ENCODE data around the gene IQCH. TPM values are rescaled to one million over a fixed set of nuclear protein-coding genes. Genes with fewer than 3 reads are reported as not detected.

The IQCH gene
- total RNA-seq, 1 donor from 2014 or later, result 1.5 TPM

DNA sequence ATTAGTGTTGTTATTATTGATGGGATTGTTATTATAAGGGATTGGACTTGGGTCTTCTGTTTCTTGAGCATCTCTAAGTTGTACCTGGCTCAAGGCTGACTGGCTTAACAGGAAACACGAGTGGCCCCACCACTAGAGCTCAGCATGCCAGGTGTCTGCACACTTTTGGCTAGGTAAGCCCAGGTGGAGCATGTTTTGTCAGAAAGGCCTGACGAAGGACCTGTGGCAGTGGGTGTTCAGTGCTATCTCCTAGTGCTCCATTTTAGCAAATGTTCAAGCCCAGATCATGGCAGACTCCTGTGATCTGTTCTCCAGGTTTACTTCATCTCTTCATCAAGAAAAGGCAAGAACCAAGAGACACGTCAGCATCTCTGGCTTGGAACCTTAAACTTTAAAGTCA, 291.3 kb downstream of the IQCH start:
- H3K4me1 ChIP-seq, result peaks cover 28% of the 10 kb centered on the region
- H3K27me3 ChIP-seq, result no peaks in the 10 kb centered on the region
- no peak for DNase-seq (ENCODE audit: extremely low spot score in 2 of 2)
- intact Hi-C loops (cut with DNase I), result no loop called here
- no peak for TF ChIP-seq POLR2A (IDR thresholded peaks at IDR 0.05)
- TF ChIP-seq POLR2AphosphoS5 (IDR thresholded peaks at IDR 0.05; ENCODE audit: insufficient read depth in 1 of 2, low read depth in 1 of 2), result no peak
- TF ChIP-seq, protein P1, sequence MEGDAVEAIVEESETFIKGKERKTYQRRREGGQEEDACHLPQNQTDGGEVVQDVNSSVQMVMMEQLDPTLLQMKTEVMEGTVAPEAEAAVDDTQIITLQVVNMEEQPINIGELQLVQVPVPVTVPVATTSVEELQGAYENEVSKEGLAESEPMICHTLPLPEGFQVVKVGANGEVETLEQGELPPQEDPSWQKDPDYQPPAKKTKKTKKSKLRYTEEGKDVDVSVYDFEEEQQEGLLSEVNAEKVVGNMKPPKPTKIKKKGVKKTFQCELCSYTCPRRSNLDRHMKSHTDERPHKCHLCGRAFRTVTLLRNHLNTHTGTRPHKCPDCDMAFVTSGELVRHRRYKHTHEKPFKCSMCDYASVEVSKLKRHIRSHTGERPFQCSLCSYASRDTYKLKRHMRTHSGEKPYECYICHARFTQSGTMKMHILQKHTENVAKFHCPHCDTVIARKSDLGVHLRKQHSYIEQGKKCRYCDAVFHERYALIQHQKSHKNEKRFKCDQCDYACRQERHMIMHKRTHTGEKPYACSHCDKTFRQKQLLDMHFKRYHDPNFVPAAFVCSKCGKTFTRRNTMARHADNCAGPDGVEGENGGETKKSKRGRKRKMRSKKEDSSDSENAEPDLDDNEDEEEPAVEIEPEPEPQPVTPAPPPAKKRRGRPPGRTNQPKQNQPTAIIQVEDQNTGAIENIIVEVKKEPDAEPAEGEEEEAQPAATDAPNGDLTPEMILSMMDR (IDR thresholded peaks at IDR 0.05), result no peak
- H3K9me3 ChIP-seq, result no peaks in the 10 kb centered on the region
- H3K36me3 ChIP-seq, result peaks cover 0 to 4% of the 10 kb centered on the region in 2 donors
- no peak overlapping the region for H3K4me3 ChIP-seq
- no peak overlapping the region for H3K27ac ChIP-seq

DNA sequence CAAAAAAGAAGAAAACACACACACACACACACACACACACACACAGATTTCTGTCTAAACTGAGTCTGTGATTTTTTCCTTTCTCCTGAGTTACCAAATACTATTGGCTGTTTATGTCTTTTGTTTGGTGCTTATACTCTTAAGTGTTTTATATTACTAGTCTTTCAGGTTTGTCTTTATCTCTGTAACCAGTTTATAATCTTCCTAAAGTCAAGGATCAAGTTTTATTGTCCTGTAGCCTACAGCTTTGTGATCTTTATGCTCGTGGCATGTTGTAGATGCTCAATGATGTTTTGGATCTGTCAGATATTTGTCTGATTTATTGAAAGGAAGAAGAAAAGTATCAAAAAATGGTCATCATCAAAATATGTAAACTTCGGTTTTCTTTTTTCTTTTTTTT, 292.5 kb downstream of the IQCH start:
- Histone ChIP-seq H3K4me1 (peaks cover 20% of the 10 kb centered on the region), H3K27ac (no peak overlapping the region), H3K36me3 (peaks cover 0 to 4% of the 10 kb centered on the region in 2 donors), H3K4me3 (no peak overlapping the region), H3K27me3 (no peaks in the 10 kb centered on the region), H3K9me3 (no peaks in the 10 kb centered on the region)
- TF ChIP-seq, protein P1 (IDR thresholded peaks at IDR 0.05), result no peak
- TF ChIP-seq POLR2AphosphoS5 (IDR thresholded peaks at IDR 0.05; ENCODE audit: insufficient read depth in 1 of 2, low read depth in 1 of 2) (no peak), POLR2A (IDR thresholded peaks at IDR 0.05) (no peak)
- DNase-seq (ENCODE audit: extremely low spot score in 2 of 2), result no peak
- intact Hi-C loops (cut with DNase I), result no loop called here

DNA sequence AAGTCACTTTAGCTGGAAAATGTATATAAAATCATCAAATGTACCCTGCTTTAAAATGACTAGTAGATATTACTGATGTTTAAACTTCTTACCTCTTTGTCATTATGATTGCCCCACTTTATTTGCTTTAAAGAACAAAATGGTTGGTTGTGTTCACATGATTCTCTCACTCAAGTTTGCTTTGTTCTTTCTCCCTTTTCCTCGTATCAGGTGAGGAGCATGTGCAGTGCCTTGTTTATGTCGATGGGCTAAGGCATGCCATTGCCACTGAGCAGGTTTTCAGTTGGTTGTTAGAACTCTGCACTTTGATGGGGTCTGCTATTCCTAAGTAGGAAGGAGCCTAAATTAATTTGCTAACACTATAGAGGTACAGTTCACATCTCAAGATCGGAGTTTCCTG, 293.2 kb downstream of the IQCH start:
- peaks cover 20% of the 10 kb centered on the region for H3K4me1 ChIP-seq
- no peak overlapping the region for H3K27ac ChIP-seq

DNA sequence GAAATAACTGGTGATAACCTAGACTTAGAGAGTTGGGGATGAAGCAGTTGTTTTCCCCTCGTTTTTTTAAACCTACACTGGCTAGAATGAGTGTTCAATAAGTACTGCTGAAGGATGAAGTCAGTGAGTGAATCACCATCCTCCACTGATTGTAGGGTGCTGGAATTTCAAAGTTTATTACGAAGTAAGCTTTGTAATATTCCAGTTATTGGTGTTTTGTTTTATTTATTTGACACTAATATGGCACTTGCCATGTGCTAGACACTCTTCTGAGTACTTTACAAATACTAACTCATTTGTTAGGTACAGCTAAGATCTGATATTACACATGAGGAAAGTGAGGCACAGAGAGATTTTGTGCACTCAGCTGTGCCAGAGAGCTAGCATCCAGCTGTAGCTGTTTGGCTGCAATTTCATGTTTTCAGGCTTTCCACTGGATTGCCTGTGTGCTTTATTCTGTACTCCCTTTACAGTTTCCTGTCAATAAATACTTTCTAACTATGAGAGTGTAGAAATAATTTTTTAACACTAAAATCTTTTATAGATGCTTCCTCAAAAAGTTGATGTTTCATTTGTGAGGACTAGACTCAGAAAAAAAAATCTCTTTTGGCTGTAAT, 293.8 kb downstream of the IQCH start:
- Histone ChIP-seq H3K27ac (no peak overlapping the region), H3K27me3 (no peaks in the 10 kb centered on the region), H3K4me1 (peaks cover 17% of the 10 kb centered on the region), H3K36me3 (peaks cover 0 to 4% of the 10 kb centered on the region in 2 donors), H3K9me3 (no peaks in the 10 kb centered on the region), H3K4me3 (no peak overlapping the region)
- no peak for DNase-seq (ENCODE audit: extremely low spot score in 2 of 2)
- TF ChIP-seq, protein P1 (IDR thresholded peaks at IDR 0.05), result no peak
- no peak for TF ChIP-seq POLR2AphosphoS5 (IDR thresholded peaks at IDR 0.05; ENCODE audit: insufficient read depth in 1 of 2, low read depth in 1 of 2)
- TF ChIP-seq POLR2A (IDR thresholded peaks at IDR 0.05), result no peak
- intact Hi-C loops (cut with DNase I), result no loop called here

More for the DNA sequence above, 293.2 kb downstream of the IQCH start:
- H3K36me3 ChIP-seq, result peaks cover 0 to 4% of the 10 kb centered on the region in 2 donors
- H3K9me3 ChIP-seq, result no peaks in the 10 kb centered on the region
- TF ChIP-seq POLR2A (IDR thresholded peaks at IDR 0.05) (no peak), POLR2AphosphoS5 (IDR thresholded peaks at IDR 0.05; ENCODE audit: insufficient read depth in 1 of 2, low read depth in 1 of 2) (no peak)
- TF ChIP-seq, protein P1 (IDR thresholded peaks at IDR 0.05), result no peak
- intact Hi-C loops (cut with DNase I), result no loop called here
- no peak for DNase-seq (ENCODE audit: extremely low spot score in 2 of 2)
- no peaks in the 10 kb centered on the region for H3K27me3 ChIP-seq
- no peak overlapping the region for H3K4me3 ChIP-seq

DNA sequence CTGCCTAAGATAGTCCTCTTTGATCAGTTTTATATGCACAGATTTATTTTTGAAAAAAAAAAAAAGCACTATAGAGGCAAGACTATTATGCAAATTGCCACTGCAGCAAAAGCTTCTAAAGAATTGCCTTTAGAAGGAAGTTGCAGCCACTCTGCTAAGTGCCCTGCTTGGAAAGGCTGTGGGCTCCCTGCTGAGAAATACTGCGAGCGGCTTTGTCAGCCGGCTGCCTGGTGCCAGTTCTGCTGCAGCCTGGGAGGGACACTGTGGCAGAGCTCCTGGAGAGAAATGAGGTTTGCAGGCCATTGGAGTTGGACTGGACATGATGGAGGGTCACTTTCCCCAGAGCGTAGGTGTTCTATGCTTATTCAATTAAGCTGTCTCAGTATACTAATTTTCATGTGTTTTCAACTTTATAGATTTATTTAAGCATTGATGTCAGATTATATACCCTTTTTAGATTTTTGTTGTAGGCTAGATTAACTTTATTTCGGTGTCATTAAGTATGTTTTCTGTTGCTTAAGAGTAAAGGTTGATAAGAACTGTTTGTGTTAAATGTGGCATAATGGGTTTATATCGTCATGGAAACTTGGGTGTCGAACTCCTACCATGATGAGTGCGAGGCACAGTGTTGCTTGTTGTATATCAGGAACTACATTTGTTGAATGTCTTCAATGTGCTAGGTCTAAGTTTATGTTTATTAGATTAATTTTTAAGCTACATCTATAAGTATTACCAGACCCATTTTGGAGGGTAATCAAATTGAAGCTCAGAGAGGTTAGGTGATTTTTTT, 294.5 kb downstream of the IQCH start:
- no peaks in the 10 kb centered on the region for H3K27me3 ChIP-seq
- peaks cover 9% of the 10 kb centered on the region for H3K4me1 ChIP-seq
- no peak for TF ChIP-seq POLR2AphosphoS5 (IDR thresholded peaks at IDR 0.05; ENCODE audit: insufficient read depth in 1 of 2, low read depth in 1 of 2)
- TF ChIP-seq, protein P1 (IDR thresholded peaks at IDR 0.05), result no peak
- TF ChIP-seq POLR2A (IDR thresholded peaks at IDR 0.05), result no peak
- no peak for DNase-seq (ENCODE audit: extremely low spot score in 2 of 2)
- no peak overlapping the region for H3K27ac ChIP-seq
- intact Hi-C loops (cut with DNase I), result no loop called here
- H3K4me3 ChIP-seq, result no peak overlapping the region
- no peaks in the 10 kb centered on the region for H3K9me3 ChIP-seq
- peaks cover 0 to 4% of the 10 kb centered on the region in 2 donors for H3K36me3 ChIP-seq

Measured in vagina (tissue), 2 donors.